Left ventricle myocardium inferior (tissue), 1 donor: ENCODE results near the gene ARRB1. TPM values are rescaled to one million over a fixed set of nuclear protein-coding genes. Genes with fewer than 3 reads are reported as not detected.
"Not testable (repeated sequence)": the region's sequence is repeated elsewhere in the genome, so short reads cannot be mapped to it uniquely, and the experiment has no call there.

Source experiments
- DNase-seq: peaks from one replicate; pipeline ENCODE4 v3.0.0-alpha.2; 2020
- H3K27ac ChIP-seq: fragments of 200-600 bp; replicated peaks from 2 replicates; pipeline ENCODE4 v1.8.0; 2021
- H3K27me3 ChIP-seq: fragments of 200-600 bp; 2 replicates; pipeline ENCODE4 v1.8.0; 2021; ENCODE audit warnings: low read depth
- H3K36me3 ChIP-seq: fragments of 200-600 bp; 2 replicates; pipeline ENCODE4 v1.8.0; 2021
- H3K4me1 ChIP-seq: fragments of 200-600 bp; 2 replicates; pipeline ENCODE4 v1.8.0; 2021
- H3K4me3 ChIP-seq: fragments of 200-600 bp; 2 replicates; pipeline ENCODE4 v1.8.0; 2021; ENCODE audit warnings: mild to moderate bottlenecking, moderate library complexity
- H3K9me3 ChIP-seq: fragments of 200-600 bp; replicated peaks from 2 replicates; pipeline ENCODE4 v1.8.0; 2021
- CTCF ChIP-seq: fragments of 200-600 bp; IDR thresholded peaks from 2 replicates; pipeline ENCODE4 v1.8.0; 2021; ENCODE audit warnings: antibody characterized with exemption, mild to moderate bottlenecking, borderline replicate concordance
- intact Hi-C: fragments of 100-400 bp; cut with micrococcal nuclease; formaldehyde crosslinking; loops from one replicate; pipeline ENCODE4 v1.11.0; 2022
- total RNA-seq: library from RNA; stranded (reverse); fragmentation: NEBNext Ultra II Directional; extraction: Animal tissue kit (Norgen Biotek cat#: 25700); gene quantifications from one replicate; pipeline ENCODE4 v1.2.1, GENCODE V29; 2021
- donor health status: DM: no; HTN: yes; CAD: no; lungs with severe emphysema.

The ARRB1 gene
- total RNA-seq, 1 donor from 2014 or later = 25.9 TPM

- Histone ChIP-seq H3K4me3 (no peak overlapping the region), H3K27me3 (no peaks in the 10 kb centered on the region), H3K27ac (no peak overlapping the region), H3K36me3 (no peaks in the 10 kb centered on the region), H3K4me1 (peaks cover 76% of the 10 kb centered on the region), H3K9me3 (no peaks in the 10 kb centered on the region)
- TF ChIP-seq CTCF = no peak
- DNase-seq = no peak
- intact Hi-C loops = loop anchor here (10.0 kb wide), 1 partner anchor 49 kb away; no protein-coding TSS in a partner anchor
Measured at GRCh38 chr11:75333807-75334140, 17.7 kb downstream of the ARRB1 start.

GRCh38 chr11:75333022-75333806 is 18.2 kb downstream of the ARRB1 start:
- Histone ChIP-seq H3K9me3 (no peaks in the 10 kb centered on the region), H3K27ac (no peak overlapping the region), H3K4me1 (peaks cover 76% of the 10 kb centered on the region), H3K27me3 (no peaks in the 10 kb centered on the region), H3K4me3 (no peak overlapping the region), H3K36me3 (no peaks in the 10 kb centered on the region)
- DNase-seq = no peak
- intact Hi-C loops = loop anchor here (10.0 kb wide), 1 partner anchor 48 kb away; no protein-coding TSS in a partner anchor
- TF ChIP-seq CTCF = no peak

- not testable (repeated sequence) for H3K36me3 ChIP-seq, DNase-seq, H3K27ac ChIP-seq, H3K4me3 ChIP-seq, H3K9me3 ChIP-seq, H3K27me3 ChIP-seq
- intact Hi-C loops = loop anchor here (10.0 kb wide), 1 partner anchor 47 kb away; no protein-coding TSS in a partner anchor
- H3K4me1 ChIP-seq = peaks cover 65% of the 10 kb centered on the region
Measured at GRCh38 chr11:75331761-75332160, 19.7 kb downstream of the ARRB1 start.

GRCh38 chr11:75331304-75331703 is 20.2 kb downstream of the ARRB1 start:
- peaks cover 65% of the 10 kb centered on the region for H3K4me1 ChIP-seq
- not testable (repeated sequence) for H3K9me3 ChIP-seq, H3K4me3 ChIP-seq, DNase-seq, H3K27me3 ChIP-seq, H3K36me3 ChIP-seq, H3K27ac ChIP-seq
- intact Hi-C loops = loop anchor here (10.0 kb wide), 1 partner anchor 47 kb away; no protein-coding TSS in a partner anchor

GRCh38 chr11:75330886-75331285 is 20.6 kb downstream of the ARRB1 start:
- not testable (repeated sequence) for DNase-seq, H3K4me3 ChIP-seq, H3K36me3 ChIP-seq, H3K27me3 ChIP-seq, H3K27ac ChIP-seq, H3K9me3 ChIP-seq
- intact Hi-C loops = loop anchor here (10.0 kb wide), 1 partner anchor 46 kb away; no protein-coding TSS in a partner anchor
- peaks cover 65% of the 10 kb centered on the region for H3K4me1 ChIP-seq

GRCh38 chr11:75330291-75330690 is 21.2 kb downstream of the ARRB1 start:
- peaks cover 65% of the 10 kb centered on the region for H3K4me1 ChIP-seq
- H3K27me3 ChIP-seq = no peaks in the 10 kb centered on the region
- H3K9me3 ChIP-seq = no peaks in the 10 kb centered on the region
- no peak overlapping the region for H3K4me3 ChIP-seq
- H3K27ac ChIP-seq = peak overlapping the region; percentile 23
- intact Hi-C loops = loop anchor here (10.0 kb wide), 1 partner anchor 45 kb away; no protein-coding TSS in a partner anchor
- no peak for TF ChIP-seq CTCF
- peaks cover 3% of the 10 kb centered on the region for H3K36me3 ChIP-seq
- DNase-seq = no peak
